IPS DF 6.9 (cell line): ENCODE measurements around the gene WDR55.
"Not testable (repeated sequence)": the region's sequence is repeated elsewhere in the genome, so short reads cannot be mapped to it uniquely, and the experiment has no call there.

Experiments
- DNase-seq: peaks from one replicate; pipeline ENCODE4 v3.0.0-alpha.2; 2013; ENCODE audit warnings: low read depth, low spot score
- H3K27ac ChIP-seq: one replicate; pipeline ENCODE4 v1.5.1; 2013; ENCODE audit warnings: low read length, control low read depth
- H3K27me3 ChIP-seq: 2 replicates; pipeline ENCODE4 v1.6.1; 2013; ENCODE audit warnings: mild to moderate bottlenecking, low read length; ENCODE audit not compliant: control insufficient read depth, insufficient read depth
- H3K36me3 ChIP-seq: 2 replicates; pipeline ENCODE4 v1.6.1; 2013; ENCODE audit warnings: low read length; ENCODE audit not compliant: control insufficient read depth, insufficient read depth
- H3K4me1 ChIP-seq: 2 replicates; pipeline ENCODE4 v1.6.1; 2013; ENCODE audit warnings: low read length; ENCODE audit not compliant: control insufficient read depth, insufficient read depth
- H3K4me3 ChIP-seq: 2 replicates; pipeline ENCODE4 v1.5.1; 2013; ENCODE audit warnings: mild to moderate bottlenecking, low read length
- H3K9me3 ChIP-seq: 2 replicates; pipeline ENCODE4 v1.6.1; 2013; ENCODE audit warnings: low read length, inconsistent platforms; ENCODE audit not compliant: control insufficient read depth, insufficient read depth
- WGBS: extraction: QIAGEN DNeasy Blood & Tissue Kit; methylation state at CpG from one replicate; pipeline ENCODE4 v1.1.7; 2013; ENCODE audit warnings: mixed read lengths, missing lambda C conversion rate; ENCODE audit not compliant: insufficient read length, insufficient coverage; 5-methylcytosine and 5-hydroxymethylcytosine counted together

Gene WDR55

GRCh38 chr5:140678993-140679392, 14.3 kb downstream of the WDR55 start:
- DNase-seq = no peak
- Histone ChIP-seq H3K4me3 (no peak overlapping the region), H3K4me1 (no peaks in the 10 kb centered on the region), H3K36me3 (peaks cover 25% of the 10 kb centered on the region), H3K27me3 (no peaks in the 10 kb centered on the region), H3K27ac (no peak overlapping the region), H3K9me3 (no peaks in the 10 kb centered on the region)
- WGBS = no CpG with 5 or more reads among the region's 7 CpGs

- Histone ChIP-seq H3K36me3 (peaks cover 7% of the 10 kb centered on the region; the same call in 1 of the 2 replicates), H3K27me3 (no peaks in the 10 kb centered on the region), H3K9me3 (no peaks in the 10 kb centered on the region), H3K27ac (no peak overlapping the region), H3K4me3 (peak overlapping the region; percentile 93; the same call in 1 of the 2 replicates), H3K4me1 (no peaks in the 10 kb centered on the region)
- no CpG with 5 or more reads among the region's 8 CpGs for WGBS
- no peak for DNase-seq
Observed at GRCh38 chr5:140690376-140690932, 25.8 kb downstream of the WDR55 start.

- Histone ChIP-seq H3K27me3 (no peaks in the 10 kb centered on the region), H3K27ac (no peak within 1 kb of the TSS), H3K4me1 (no peaks in the 10 kb centered on the region), H3K9me3 (no peaks in the 10 kb centered on the region), H3K4me3 (peak within 1 kb of the TSS; percentile 93), H3K36me3 (peaks cover 11% of the 10 kb centered on the region; the same call in 1 of the 2 replicates)
- peak; percentile 80 for DNase-seq
- WGBS = no CpG with 5 or more reads among the region's 61 CpGs
Observed at GRCh38 chr5:140690941-140691924, 26.5 kb downstream of the WDR55 start, which contains the start of the genes HARS1 and HARS2. Gene HARS1 (minus strand): TSS chr5:140691370. CDS start chr5:140691304, 66 bp downstream. Gene HARS2 (plus strand): TSS chr5:140691455. CDS start chr5:140691649, 194 bp downstream.

- WGBS = no CpG with 5 or more reads among the region's 5 CpGs
- Histone ChIP-seq H3K4me1 (no peaks in the 10 kb centered on the region), H3K9me3 (no peaks in the 10 kb centered on the region), H3K36me3 (peaks cover 25% of the 10 kb centered on the region), H3K27ac (no peak overlapping the region), H3K27me3 (no peaks in the 10 kb centered on the region), H3K4me3 (no peak overlapping the region)
- DNase-seq = no peak
Observed at GRCh38 chr5:140694276-140694675, 29.6 kb downstream of the WDR55 start.

- no peaks in the 10 kb centered on the region for H3K9me3 ChIP-seq
- no peaks in the 10 kb centered on the region for H3K27me3 ChIP-seq
- peaks cover 25% of the 10 kb centered on the region for H3K36me3 ChIP-seq
- H3K27ac ChIP-seq = no peak overlapping the region
- H3K4me3 ChIP-seq = no peak overlapping the region
- DNase-seq = no peak
- WGBS = no CpG with 5 or more reads among the region's 4 CpGs
- H3K4me1 ChIP-seq = no peaks in the 10 kb centered on the region
Observed at GRCh38 chr5:140696891-140697492, 32.3 kb downstream of the WDR55 start.

- H3K27me3 ChIP-seq = no peaks in the 10 kb centered on the region
- H3K4me1 ChIP-seq = no peaks in the 10 kb centered on the region
- peak within 1 kb of the TSS; percentile 62; the same call in 1 of the 2 replicates for H3K4me3 ChIP-seq
- H3K27ac ChIP-seq = no peak within 1 kb of the TSS
- H3K9me3 ChIP-seq = no peaks in the 10 kb centered on the region
- peaks cover 21% of the 10 kb centered on the region for H3K36me3 ChIP-seq
- no peak for DNase-seq
- WGBS = no CpG with 5 or more reads among the region's 44 CpGs
Observed at GRCh38 chr5:140700177-140701144, 35.8 kb downstream of the WDR55 start, which contains the start of gene ZMAT2. Gene ZMAT2 (plus strand): TSS chr5:140700447. CDS start chr5:140700461, 14 bp downstream.

GRCh38 chr5:140707812-140708211, 43.1 kb downstream of the WDR55 start:
- no peak for DNase-seq
- H3K27me3 ChIP-seq = no peaks in the 10 kb centered on the region
- no peaks in the 10 kb centered on the region for H3K9me3 ChIP-seq
- H3K4me3 ChIP-seq = no peak overlapping the region
- H3K4me1 ChIP-seq = no peaks in the 10 kb centered on the region
- no CpG with 5 or more reads among the region's 4 CpGs for WGBS
- peaks cover 4% of the 10 kb centered on the region; the same call in 1 of the 2 replicates for H3K36me3 ChIP-seq
- no peak overlapping the region for H3K27ac ChIP-seq

- DNase-seq, H3K27ac ChIP-seq, H3K4me1 ChIP-seq, H3K36me3 ChIP-seq, H3K27me3 ChIP-seq, H3K4me3 ChIP-seq, H3K9me3 ChIP-seq: not testable (repeated sequence)
- no CpG with 5 or more reads among the region's 9 CpGs for WGBS
Observed at GRCh38 chr5:140708787-140709186, 44.1 kb downstream of the WDR55 start.

- H3K4me1 ChIP-seq = no peaks in the 10 kb centered on the region
- no peak overlapping the region for H3K27ac ChIP-seq
- H3K4me3 ChIP-seq = peak overlapping the region; percentile 72; the same call in 1 of the 2 replicates
- H3K36me3 ChIP-seq = 0 out of 2 replicates have a peak, but pooled peaks cover 2% of the 10 kb centered on the region
- no CpG with 5 or more reads among the region's 27 CpGs for WGBS
- DNase-seq = no peak
- H3K27me3 ChIP-seq = no peaks in the 10 kb centered on the region
- no peaks in the 10 kb centered on the region for H3K9me3 ChIP-seq
Observed at GRCh38 chr5:140710899-140711552, 46.3 kb downstream of the WDR55 start.
